ENCODE results near the gene GRK3.

The GRK3 gene

DNA sequence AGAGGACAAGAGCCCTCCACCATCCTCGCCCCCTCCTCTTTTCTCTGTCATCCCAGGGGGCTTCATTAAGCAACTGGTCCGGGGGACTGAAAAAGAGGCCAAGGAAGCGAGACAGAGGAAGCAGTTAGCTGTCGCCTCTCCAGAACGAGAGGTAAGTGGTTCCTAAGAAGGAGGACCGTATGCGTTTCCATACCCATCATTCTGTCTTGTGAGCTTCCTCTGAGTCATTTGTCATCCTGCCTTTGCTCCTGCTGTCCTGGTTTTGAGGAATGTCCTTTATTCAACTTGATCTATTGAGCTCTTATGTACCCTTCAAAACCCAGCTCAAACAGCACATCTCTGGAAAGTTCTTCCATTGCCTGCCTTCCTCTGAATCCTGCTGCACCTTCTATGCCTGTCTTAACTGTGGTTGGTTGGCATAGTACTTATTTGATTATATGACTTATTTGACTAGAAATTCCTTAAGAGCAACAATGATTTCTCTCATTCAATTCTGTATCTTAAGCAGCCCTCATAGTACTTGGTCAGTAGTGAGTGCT, 198.8 kb downstream of the GRK3 start:
- DNase-seq, result no peak

DNA sequence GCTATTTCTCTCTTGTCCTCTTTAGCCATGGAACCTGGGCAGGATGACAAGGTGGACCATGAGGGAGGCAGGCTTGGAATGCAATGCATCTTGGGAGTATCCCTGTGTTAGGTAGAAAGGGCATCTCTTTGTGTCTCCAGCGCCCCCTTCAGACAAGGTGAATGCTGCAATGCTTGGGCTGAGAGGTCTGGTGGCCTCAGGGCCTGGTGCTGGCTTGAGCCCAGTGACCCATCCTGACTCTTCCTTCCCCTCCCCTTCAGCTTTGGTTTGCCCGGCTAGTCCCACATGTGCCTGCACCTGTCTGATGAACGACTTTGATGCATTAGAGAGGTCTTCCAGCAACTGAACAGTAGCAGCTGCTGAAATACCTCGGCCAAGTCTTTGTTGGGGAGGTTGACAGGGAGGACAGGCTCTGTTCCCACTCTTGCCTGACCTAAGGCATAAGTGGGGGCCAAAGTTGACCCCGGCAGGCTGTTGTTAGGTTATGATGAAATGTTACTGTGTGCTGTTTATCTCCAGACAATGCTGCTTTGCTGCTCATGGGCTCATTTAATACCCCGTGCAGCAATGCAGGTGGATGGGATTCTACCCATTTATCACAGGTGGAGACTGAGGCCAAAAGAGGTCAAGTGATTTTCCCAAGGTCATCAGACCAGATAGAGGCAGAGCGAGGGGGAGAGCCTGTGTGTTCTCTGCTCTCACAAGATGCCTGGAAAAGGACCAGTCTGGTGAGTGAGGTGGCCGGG, 200.0 kb downstream of the GRK3 start:
- no peak for DNase-seq

DNA sequence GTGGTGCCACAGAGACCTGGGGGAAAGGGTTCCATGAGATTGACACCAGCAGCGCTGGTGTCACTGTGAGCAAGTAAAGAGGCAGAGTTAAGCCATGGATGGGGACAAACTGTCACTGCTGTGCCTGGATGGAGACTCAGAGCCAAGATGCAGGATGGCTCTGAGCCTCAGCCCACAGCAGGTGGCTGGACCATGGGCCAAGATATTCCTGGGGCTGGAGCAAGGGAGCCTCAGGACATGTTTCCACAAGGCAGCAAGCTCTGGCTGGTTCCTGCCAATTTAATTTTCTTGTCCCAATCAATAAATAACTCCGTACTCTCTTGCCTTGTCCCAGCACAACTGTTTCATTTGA, 200.5 kb downstream of the GRK3 start:
- DNase-seq, result no peak

DNA sequence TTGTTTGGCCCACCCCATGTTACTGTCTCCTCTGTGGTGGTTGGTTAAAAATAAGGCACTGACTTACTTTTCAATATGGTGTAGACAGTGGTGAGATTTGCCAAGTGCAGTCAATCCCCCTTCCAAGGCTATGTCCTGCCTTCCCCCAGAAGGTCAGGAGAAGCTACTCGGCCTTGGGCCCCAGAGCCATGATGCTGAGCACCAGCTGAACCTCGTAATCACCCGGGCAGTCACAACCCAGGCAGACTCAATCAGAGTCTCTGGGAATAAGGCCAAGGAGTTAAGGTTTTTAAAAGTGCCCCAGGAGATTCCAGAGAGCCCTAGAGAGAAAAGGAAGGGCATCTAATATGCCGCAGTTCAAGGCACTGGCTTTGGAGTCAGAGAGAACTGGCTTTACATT, 201.3 kb downstream of the GRK3 start:
- DNase-seq, result no peak

DNA sequence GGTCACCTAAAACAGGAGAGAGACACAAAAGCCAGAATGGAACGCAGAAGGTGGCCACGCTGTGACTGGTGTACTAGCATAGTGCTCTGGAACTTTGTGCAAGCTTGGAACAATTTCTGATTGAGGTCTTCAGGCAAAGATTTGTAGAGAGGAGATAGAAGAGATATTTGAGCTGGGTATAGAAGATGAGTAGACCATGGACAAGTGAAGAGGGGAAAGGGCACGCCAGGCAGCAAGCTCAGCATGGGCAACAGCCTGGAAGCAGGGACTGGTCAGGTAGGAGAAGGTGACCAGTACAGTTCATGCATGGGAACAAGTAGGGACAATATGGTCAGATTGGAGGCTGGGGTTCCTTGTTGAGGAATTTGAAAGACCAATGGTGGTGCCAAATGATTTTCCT, 201.9 kb downstream of the GRK3 start:
- no peak for DNase-seq

DNA sequence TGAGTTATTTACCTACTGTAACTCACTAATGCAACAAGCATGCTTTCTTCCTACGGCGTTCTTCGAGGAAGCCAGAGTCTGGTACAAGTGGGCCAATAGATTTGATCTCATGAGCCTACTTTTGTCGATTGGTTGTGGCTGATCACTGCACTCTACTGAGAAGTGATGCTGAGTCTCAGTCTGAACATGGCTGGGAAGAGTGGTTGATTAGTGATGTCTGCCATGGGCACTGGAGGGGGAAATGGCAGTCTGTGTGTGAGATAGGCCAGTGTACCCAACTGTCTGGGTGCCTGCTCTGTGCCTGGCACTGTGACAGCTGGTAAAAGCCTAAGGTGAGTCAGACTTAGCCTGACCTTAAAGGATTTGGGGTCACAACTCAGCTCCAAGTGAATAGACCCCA, 205.9 kb downstream of the GRK3 start:
- DNase-seq, result no peak

DNA sequence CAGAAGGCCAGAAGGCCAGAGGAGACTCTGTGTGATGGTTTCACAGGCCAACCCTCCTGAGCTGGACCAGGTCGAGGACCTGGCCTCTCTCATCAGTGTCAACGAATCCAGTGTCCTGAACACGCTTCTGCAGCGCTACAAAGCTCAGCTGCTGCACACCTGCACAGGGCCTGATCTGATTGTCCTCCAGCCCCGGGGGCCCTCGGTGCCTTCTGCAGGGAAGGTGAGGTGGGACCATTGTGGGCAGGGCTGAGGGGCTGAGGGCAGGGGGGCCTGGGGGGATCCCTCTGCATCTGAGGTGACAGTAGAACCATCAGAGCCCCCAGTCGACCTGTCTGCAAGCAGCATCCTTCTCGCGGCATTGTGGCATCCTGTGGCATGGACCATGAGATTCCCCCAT, 207.8 kb downstream of the GRK3 start:
- DNase-seq, result no peak

DNA sequence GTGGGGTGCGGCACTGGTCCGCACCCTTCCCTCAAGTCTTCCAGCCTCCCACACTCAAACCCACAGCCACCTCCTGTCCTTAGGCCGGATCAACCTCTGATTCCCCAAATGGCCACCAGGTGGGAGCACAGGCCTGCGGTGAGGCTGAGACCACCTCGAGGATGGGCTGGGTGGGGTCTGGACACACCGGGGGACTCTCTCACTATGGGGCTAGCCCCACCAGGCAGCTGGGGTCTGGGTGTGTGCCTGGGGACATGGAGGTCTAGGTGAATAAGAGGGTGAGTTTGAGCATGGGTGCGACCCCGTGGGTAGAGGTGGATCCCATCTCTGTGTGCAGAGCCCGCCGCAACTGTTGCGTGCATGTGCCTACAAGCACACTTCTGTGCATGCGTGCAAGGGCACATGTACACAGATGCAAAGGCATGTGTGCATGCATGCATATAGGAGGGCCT, 210.1 kb downstream of the GRK3 start:
- DNase-seq, result peak in 1 of 2 donors; percentile 16

DNA sequence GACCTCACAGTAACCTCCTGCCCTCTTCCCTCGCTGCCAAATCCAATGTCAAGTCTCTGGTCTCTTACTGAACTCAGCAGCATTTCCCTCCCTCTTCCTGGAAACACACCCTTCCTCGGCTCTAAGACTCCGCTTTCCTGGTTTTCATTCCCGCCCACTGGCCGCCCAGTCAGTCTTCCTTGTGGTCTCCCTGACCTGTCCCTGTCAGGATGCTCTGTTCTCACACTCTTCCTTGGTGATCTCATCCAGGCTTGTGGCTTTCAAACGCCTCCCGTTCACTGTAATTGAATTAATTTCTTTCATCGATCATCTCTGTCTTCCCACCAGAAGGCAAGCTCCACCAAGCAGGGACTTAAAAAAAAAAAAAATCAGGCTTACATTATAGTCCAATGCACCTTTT, 211.1 kb downstream of the GRK3 start:
- no peak for DNase-seq

DNA sequence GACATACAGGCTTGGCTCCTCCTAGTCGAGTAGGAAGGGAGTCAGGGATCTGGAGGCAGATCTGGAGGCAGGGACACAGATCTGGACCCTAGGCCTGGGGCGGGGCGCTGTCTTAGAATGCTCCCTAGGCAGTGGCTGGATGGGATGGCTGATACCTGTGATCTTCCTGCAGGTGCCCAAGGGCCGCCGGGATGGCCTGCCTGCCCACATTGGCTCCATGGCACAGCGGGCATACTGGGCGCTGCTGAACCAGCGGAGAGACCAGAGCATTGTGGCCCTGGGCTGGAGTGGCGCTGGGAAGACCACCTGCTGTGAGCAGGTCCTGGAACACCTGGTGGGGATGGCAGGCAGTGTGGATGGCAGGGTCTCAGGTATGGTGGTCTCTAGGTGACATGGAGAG, 212.9 kb downstream of the GRK3 start:
- no peak for DNase-seq

DNA sequence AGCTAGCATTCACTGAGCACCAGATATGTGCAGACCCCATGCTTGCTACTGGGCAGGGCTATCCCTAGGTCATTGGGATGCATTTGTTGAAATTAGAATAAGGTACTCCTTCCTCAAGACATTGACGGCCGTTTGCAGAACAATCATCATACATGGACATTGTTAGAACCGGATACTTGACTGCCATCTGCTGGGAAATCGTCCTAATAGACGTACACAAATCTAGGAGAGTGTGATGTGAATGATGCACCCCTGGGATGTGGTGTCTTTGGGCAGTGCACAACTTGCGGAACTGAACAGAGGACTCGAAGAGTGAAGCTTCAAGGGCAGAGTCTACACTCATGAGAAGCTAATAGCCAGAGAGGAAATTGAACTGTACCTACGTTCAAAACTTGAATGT, 213.4 kb downstream of the GRK3 start:
- peak in 1 of 2 donors; percentile 18 for DNase-seq

All from hippocampal formation (tissue), 2 donors.